Activated T-helper 9 cell treated with anti-CD3 and anti-CD28 coated beads, Interleukin-2, amount 50 U/mL, for 16 hours (primary cell): ENCODE results near the gene ADGRB3.
"Not testable (repeated sequence)": the region's sequence is repeated elsewhere in the genome, so short reads cannot be mapped to it uniquely, and the experiment has no call there.

Source experiments
- DNase-seq: peaks from one replicate; pipeline ENCODE4 v3.0.0-alpha.2; 2020; ENCODE audit warnings: low read depth

Gene ADGRB3

GRCh38 chr6:69265090-69265489 is 630.0 kb downstream of the ADGRB3 start:
- DNase-seq, result no peak

DNA sequence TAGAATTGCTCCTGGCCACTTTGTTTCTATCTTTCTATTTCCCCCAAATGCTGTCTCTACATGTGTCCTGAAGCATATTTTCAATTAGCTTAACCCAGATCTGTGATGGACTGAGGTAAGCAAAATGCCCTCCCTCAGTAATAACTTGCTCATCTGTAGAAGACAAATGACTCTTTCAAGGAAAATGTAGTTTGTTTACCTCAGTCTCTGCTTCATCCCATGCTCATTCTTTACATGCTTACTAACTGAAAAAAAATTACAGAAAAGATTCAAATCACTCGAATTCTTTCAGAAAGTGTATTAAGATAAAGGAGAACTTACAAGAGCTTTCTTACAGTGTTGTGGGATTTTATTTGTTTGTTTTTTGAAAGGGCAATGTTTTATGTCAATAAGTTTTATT is 630.6 kb downstream of the ADGRB3 start:
- no peak for DNase-seq

DNA sequence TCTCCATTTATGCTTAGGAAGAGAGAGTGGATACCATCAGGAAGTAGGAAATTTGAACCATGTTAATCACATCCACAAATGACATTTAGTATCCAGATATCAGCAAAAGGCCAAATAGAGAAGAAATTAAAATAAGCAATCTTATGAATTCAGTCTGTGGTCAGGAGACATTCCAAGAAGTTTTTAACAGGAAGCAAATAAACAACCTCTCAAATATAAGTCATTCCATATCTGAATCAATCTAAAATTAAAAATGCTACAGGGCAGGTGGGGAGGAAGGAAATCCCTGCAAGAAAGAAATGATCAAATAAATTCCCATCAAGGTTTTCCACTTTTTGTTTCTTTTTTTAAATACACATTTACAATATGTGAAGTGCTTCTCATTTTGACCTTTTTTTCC is 641.1 kb downstream of the ADGRB3 start:
- DNase-seq, result no peak

DNA sequence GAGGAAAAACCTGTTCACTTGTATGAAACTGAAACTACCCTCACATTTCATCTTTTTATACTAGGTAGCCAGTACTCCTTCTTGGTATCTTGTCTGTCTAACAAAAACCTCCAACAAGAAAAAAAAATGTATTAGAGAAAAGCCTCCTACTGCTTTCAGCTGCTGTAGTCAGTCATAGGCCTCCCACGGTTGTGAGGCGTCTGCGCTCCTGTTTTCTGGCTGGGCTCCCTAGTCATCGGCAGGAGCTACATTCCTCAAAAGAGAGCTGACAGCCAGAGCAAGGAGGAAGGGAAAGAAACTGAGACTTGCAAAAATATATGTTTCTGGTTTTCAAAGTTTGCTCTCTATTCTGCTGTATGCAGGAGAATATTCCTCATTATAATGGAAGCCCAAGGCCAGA is 644.7 kb downstream of the ADGRB3 start:
- no peak for DNase-seq

DNA sequence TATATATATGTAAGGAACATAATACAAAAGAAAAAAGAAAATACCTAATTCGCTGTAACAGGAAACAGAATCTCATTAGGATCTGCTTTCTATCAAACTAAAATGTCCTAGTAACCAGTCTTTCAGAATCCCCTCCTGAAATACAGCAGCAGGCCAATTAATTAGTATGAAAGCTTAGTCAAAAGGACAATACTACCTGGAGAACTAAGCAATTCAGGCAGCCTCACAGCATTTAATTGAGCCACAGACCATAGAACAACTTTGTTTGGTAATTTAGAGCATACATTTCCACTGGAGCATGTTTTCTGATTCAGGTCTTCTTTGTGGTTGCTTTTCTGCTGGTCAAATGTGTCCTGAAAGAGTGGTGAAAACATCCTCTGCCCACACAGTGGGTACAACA is 645.8 kb downstream of the ADGRB3 start:
- DNase-seq, result no peak

DNA sequence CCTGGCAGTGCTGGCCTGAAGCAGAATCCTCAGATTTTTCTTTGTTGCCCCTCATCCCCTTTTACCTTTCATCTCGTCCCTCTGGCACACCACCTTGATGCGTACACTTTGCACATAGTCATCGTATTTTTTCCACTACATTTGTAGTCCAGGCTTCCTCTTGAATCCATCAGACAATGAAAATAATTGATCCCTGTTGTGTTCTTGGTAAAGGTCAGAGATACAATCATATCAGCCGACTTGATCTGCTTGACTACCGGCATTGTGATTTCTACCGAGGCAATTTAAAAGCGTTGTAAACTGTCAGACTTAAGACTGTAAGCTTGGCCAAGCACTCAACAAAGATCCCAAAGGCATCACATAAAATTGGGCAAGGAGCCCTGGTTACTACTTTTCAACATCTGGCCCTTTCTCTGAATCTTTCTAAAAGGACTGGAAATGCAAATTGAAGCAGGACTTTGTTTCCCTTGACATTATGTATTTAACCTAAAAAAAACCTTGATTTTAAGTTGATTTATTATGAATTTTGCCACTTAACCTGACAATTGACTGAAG is 649.2 kb downstream of the ADGRB3 start:
- DNase-seq, result no peak

DNA sequence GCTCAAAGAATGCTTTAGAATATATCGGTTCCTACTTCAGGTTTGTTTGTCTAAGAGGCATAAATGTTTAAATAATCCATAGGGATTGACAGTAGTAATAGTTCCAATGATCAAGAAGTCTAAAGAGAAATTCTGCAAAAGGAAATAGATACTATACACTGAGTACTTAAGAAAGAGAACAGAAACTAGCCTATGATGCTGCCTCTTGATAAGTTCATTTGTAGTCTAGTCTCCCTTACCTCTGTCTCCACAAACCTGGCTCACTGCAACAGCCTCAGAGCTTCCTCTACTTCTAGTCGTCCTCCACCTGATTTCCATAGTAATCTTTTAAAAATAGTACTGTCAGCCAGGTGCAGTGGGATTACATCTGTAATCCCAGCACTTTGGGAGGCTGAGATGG is 650.0 kb downstream of the ADGRB3 start:
- DNase-seq, result no peak

DNA sequence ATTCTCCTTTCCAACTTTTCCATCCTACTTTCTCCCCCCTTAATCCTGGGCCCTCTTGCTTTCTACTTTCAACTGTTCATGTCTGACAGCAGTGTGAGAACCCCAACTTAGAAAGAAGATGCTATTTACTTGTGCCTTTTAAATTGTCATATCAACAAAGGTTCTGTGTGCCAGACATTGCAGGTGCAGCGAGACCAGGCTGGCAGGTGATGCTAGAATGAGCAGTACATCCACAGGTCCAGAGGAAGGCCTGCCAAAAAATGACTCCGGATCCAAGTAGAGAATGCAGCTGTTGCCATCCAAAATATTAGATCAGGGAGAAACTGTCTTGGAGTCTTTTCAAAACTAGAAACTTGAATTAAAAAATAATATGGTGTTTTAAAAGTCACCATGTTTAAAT is 651.2 kb downstream of the ADGRB3 start:
- no peak for DNase-seq

- not testable (repeated sequence) for DNase-seq
Measured at GRCh38 chr6:69288198-69288597, 653.1 kb downstream of the ADGRB3 start.

GRCh38 chr6:69289689-69290495 is 654.8 kb downstream of the ADGRB3 start:
- DNase-seq, result no peak

DNA sequence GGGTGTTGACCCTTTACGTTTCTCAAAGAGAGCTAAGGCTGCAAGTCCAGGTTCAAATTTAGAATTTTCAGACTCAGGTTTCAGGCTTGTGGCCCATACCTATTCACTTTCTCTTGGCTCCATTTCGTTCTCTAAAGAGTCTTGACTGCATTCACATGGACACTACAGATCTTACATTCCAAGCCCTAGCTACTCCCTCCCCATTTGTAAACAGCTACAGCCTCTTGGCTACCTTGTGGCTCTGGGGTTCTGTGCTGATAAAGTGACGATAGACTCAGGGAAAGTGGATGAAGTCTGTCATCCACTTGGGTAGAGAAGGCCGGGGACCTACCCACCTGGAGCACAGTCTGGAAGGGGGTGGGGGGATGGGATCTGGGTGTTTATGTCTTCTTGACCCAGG is 658.4 kb downstream of the ADGRB3 start:
- DNase-seq, result no peak

GRCh38 chr6:69294407-69294806 is 659.3 kb downstream of the ADGRB3 start:
- DNase-seq, result no peak

DNA sequence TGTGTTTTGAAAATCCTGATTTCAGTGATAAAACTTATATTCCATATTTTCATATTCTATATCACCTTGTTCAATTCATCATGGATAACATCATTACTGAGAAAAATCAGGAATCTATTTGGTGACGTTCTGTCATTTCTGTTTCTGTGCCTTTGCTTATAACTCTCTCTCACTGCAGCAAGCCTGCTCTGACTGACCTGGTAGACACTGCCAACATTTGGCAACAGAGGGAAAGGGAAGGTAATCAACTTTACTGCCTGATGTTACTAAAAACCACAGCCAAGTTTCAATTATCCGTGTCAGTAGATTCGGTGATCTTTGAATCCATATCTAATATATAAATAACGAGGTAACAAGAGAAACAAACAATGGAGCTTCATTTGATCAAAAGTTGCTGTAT is 659.8 kb downstream of the ADGRB3 start:
- DNase-seq, result no peak

DNA sequence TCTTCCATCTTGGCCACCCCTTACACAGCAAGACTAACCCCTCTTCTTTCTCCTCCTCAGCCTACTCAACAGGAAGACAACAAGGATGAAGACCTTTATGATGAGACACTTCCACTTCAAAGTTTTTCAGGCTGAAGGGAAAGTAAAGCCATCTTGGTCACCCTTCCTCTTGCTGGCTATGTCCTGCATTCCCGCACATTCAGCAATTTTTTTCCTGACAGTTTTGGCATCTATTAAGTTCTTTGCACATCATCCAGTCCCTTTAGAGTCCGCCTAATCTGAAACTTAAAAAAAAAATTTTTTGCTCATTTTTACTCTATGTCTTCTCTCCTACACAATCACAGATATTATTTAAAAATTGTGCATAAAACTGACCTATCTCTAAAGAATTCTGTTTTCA is 668.3 kb downstream of the ADGRB3 start:
- no peak for DNase-seq

- no peak for DNase-seq
Measured at GRCh38 chr6:69305456-69305855, 670.4 kb downstream of the ADGRB3 start.

DNA sequence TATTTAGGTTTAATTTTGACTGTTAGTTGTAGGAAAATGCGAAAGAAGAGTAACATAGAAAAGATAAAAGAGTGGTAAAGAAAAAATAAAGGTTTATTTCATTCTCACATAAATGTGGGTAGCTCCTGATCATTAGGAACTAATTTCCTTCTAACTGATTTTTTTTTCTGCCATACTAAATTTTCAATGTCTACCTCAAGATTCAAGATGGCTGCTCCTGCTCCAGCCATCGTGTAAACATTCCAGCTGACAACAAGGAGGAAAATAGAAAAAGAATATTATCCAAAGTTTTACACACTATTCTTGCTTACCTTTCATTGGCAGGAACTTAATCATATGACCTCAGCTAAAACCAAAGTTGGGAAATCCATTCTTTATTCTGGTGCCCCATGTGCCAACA is 673.5 kb downstream of the ADGRB3 start:
- no peak for DNase-seq

DNA sequence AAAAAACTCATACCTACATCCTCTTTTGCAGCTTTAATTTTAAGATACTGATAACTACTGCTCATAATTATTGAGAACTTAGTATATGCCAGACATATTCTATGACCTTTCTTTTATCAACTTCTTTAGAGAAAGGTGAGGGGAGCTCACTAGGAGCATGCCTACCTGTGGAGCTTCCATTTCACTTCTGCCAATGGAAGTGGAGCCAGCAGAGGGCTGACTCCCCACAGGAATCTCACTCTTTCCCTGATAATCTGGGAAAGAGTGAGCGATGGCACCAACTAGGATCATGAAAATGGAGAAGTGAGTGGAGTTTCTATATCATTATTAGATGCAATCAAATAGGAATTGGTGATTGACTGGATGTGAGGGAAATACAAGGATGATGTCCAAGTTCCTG is 676.8 kb downstream of the ADGRB3 start:
- no peak for DNase-seq

GRCh38 chr6:69314001-69314400 is 678.9 kb downstream of the ADGRB3 start:
- DNase-seq, result no peak

- DNase-seq, result no peak
Measured at GRCh38 chr6:69314531-69314930, 679.4 kb downstream of the ADGRB3 start.

DNA sequence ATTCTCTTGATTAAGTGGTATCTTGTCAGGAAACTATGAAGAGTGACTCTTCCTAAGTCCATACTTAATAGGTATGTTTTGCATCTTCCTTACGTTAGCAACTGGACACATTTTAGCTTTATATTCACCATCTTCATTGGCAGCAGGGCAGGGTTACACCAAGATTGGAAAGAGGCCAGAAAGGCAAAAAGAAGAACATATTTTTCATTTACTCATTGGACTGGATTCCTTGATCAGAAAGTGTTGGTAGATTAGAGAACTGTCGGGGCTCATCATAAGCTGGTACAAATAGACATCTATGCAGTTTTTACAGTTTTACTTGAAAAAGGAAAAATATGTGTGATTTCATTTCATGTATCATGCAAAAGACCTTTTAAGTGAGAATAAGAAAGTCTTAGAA is 696.8 kb downstream of the ADGRB3 start:
- no peak for DNase-seq

DNA sequence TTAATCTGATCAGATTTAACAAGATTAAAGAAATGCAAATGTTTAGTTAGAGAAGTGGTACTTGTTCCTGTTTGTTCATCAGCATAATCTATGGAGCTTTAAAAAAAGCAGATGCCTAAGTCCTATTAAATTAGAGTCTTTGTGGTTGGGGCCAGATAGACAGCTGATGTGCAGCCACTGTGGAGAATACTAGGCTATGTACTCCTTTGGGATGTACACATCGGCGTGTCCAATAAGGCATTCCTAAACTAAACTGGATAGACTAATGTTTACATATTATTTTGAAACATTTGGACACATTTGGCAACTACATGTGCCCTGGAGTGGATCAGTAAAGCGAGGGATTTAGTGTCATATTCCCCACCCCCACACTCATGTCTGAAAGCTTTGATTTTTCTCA is 702.2 kb downstream of the ADGRB3 start:
- no peak for DNase-seq

DNA sequence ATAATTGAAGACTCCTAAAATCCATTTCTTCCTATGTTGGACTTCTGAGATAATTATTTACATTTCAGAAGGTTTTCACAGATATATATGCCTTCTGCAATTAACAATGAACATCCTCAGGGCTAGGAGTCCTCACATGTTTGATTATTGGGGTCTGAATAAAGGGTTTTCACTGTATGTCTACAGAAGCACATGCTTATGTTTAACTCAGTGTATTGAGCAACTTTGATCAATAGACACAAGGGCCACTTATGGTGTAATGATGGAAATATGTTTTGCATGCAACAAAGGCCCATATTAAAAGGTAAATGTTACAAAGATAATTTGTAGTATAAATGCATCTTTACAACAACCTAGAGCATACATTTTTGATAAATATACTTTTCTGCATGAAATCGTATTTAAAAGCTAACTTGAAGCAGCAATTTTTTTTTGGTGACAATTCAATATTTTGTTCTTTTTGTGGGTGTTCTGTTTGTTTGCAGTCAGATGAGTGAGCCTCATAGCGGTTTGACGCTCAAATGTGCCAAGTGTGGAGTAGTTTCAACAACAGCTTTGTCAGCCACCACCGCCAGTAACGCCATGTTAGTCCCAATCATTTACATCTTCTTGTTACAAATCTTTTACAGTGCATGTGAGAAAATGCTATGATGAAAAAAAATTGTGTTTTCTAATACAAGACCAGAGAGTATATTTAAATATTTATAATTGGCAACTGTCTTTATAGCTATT is 703.5 kb downstream of the ADGRB3 start:
- no peak for DNase-seq

DNA sequence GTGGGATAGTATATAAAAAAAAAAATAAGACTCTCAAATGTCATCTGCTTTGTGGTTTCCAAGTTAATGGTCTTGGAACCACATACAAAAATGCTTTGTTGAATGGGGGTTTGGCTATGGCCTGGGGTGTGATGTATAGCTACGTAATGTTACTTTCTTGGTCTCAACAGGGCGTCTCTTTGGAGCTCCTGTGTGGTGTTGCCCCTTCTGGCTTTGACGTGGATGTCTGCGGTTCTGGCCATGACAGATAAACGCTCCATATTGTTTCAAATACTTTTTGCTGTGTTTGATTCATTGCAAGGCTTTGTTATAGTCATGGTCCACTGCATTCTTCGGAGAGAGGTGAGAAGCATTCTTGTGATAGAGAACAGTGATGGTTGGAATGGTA is 704.1 kb downstream of the ADGRB3 start:
- DNase-seq, result no peak
